ENCODE data around the gene MRO.

DNA sequence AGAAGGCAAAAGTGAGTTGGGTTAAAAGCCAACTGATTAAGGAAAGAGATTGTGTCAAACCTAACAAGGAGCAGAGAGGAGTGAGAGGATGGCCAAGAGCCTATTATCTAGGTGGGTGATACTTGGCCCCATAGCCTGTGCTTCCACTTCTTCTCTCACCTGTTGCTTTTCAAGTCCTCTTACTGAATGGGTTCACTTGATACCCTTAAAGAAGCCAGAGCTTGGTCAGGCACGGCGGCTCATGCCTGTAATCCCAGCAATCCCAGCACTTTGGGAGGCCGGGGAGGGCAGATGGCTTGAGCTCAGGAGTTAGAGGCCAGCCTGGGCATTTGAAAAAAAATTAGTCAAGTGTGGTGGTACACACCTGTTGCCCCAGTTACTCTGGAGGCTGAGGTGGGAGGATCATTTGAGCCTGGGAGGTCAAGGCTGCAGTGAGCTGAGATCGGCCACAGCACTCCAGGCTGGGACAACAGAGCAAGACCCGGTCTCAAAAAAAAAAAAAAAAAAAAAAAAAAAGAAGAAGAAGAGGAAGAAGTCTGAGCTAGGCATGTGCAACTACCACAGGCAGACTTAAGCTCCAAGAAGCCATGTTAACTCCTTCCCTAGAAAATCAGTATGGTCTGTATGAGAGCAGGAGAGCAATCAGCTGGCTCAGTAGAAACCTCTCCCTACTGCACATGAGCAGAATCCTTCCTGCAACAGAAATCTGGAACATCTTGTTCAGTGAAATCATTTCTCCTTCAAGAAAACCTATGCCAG, 30.7 kb upstream of the MRO start:
- TF ChIP-seq, protein P1, sequence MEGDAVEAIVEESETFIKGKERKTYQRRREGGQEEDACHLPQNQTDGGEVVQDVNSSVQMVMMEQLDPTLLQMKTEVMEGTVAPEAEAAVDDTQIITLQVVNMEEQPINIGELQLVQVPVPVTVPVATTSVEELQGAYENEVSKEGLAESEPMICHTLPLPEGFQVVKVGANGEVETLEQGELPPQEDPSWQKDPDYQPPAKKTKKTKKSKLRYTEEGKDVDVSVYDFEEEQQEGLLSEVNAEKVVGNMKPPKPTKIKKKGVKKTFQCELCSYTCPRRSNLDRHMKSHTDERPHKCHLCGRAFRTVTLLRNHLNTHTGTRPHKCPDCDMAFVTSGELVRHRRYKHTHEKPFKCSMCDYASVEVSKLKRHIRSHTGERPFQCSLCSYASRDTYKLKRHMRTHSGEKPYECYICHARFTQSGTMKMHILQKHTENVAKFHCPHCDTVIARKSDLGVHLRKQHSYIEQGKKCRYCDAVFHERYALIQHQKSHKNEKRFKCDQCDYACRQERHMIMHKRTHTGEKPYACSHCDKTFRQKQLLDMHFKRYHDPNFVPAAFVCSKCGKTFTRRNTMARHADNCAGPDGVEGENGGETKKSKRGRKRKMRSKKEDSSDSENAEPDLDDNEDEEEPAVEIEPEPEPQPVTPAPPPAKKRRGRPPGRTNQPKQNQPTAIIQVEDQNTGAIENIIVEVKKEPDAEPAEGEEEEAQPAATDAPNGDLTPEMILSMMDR (IDR thresholded peaks at IDR 0.05) = no peak
- TF ChIP-seq POLR2A (IDR thresholded peaks at IDR 0.05) = no peak

All from thyroid gland (tissue), 4 donors.